Fibroblast of skin of left biceps (primary cell): ENCODE data around the gene DHRSX.
"Not testable (repeated sequence)": the region's sequence is repeated elsewhere in the genome, so short reads cannot be mapped to it uniquely, and the experiment has no call there.

ENCODE experiments used
- DNase-seq, 2 experiments: peaks; one replicate each; pipeline ENCODE4 v3.0.0-alpha.2; 2013; ENCODE audit warnings: low read depth in 2 of 2

Gene DHRSX

GRCh38 chrX:2425286-2426071 is 75.3 kb downstream of the DHRSX start:
- no peak for DNase-seq

GRCh38 chrX:2424317-2424716 is 76.5 kb downstream of the DHRSX start:
- no peak for DNase-seq

- no peak for DNase-seq
Measured at GRCh38 chrX:2423899-2424298, 76.9 kb downstream of the DHRSX start.

GRCh38 chrX:2423282-2423681 is 77.5 kb downstream of the DHRSX start:
- DNase-seq: no peak

- not testable (repeated sequence) for DNase-seq
Measured at GRCh38 chrX:2419418-2419817, 81.4 kb downstream of the DHRSX start.

DNA sequence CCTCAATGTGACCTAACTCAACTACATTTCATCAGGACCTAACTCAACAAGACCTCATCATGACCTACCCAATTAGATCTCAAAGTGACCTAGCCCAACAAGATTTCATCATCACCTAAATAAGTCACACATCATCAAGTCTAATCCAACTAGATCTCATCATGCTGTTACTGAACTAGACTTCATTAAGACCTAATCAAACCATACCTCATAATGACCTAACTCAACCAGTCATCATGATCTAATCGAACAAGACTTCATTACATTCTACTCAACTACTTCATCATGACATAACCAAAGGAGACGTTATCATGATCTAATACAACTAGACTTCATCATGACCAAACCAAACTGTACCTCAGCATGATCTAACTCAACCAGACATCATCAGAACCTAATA is 82.8 kb downstream of the DHRSX start:
- DNase-seq: no peak

- DNase-seq: no peak
Measured at GRCh38 chrX:2416851-2417604, 83.7 kb downstream of the DHRSX start.

DNA sequence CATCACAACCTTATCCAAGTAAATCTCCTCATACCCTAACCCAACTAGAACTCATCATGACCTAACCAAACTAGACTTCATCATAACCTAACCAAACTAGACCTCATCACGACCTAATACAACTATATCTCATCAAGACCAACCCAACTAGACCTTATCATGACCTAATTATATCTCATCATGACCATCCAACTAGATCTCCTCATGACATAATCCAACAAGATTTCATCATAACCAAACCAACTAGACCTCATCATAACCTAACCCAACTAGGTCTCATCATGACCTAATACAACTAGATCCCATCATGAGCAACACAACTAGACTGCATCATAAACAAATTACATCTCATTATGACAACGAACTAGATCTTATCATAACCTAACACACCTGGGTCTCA is 86.4 kb downstream of the DHRSX start:
- no peak for DNase-seq

- DNase-seq: no peak
Measured at GRCh38 chrX:2413969-2414368, 86.8 kb downstream of the DHRSX start.

- DNase-seq: no peak
Measured at GRCh38 chrX:2412131-2412530, 88.6 kb downstream of the DHRSX start.

GRCh38 chrX:2410279-2411020 is 90.3 kb downstream of the DHRSX start:
- no peak for DNase-seq

GRCh38 chrX:2409796-2410195 is 91.0 kb downstream of the DHRSX start:
- no peak for DNase-seq

GRCh38 chrX:2408856-2409255 is 91.9 kb downstream of the DHRSX start:
- DNase-seq: no peak

DNA sequence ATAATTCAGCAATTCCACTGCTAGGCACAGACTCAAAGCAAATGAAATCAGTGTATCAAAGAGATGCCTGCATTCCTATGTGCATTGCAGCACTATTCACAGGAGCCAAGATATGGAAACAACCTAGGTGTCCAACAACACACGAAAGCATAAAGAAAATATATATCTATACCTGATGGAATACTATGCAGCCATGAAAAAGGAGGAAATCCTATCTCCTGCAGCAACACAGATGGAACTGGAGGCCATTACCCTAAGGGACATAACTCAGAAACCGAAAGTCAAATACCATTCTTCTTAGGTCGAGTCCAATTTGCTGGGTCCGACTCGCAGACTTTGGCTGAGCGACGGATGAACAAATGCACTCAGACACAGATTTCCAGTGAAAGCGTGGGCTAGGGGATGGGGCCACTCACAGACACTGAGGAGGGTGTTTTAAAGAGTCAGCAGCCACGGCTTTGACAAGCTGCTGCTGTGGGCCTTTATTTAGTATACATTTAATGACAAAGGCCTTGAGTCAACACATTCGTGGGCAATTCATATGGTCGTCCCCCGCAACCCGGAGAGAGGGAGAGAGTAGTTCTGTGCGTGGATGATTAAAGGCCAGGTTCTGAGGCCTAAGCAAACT is 93.8 kb downstream of the DHRSX start:
- DNase-seq: no peak

- DNase-seq: no peak
Measured at GRCh38 chrX:2404776-2405175, 96.0 kb downstream of the DHRSX start.

DNA sequence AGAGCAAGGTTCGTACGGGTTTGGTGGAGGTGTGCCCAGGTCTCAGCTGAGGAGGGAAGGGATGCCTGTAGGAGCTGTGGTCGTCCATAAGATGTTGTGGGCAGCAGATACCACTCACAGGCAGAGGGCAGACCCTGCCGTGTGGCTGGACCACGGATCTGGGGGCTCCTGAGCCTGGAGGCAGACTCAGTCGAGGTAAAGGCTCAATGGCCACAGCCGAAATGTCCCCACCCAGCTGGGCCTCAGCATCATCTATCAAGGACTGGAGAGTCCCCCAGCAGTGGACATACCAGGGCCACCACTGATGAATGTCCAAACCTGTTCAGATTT is 98.5 kb downstream of the DHRSX start:
- DNase-seq: no peak

DNA sequence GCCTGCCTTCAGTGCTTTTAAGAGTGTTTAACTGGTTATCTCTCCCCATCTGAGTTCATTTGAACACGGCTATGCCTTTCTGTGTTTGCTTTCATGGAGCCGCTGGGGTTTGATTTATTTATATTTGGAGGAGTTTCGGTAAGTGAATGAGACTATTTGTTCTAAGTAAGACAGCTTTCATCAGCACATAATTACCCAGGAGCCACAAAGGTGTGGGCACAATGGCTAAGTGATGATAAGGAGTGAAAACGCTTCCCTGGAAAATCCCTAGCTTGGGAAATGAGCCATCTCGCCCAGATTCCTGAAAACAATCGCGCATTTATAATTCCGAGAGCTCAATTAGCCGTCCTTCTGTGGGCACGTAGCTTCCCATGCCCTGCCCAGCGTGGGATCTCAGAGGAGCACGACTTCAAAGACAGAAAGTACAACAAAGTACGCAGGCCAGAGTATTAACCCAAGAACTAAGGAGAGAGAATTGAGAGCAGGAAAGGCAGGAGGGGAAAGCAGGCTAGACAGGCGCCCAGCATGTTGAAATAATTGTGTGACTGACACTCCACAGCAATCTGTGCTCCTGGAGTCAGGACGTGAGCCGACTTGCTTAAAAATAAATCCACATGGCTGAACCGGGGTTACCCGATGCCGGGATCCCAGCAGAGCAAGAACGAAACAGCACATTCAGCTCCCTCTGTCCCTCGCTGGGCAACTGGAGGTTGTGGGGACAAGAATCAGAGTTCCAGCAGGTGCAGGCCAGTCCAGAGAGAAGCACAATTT is 99.0 kb downstream of the DHRSX start:
- DNase-seq: peak in 1 of 2 experiments; percentile 3

- DNase-seq: peak in 1 of 2 experiments; percentile 6
Measured at GRCh38 chrX:2401201-2401589, 99.6 kb downstream of the DHRSX start.

DNA sequence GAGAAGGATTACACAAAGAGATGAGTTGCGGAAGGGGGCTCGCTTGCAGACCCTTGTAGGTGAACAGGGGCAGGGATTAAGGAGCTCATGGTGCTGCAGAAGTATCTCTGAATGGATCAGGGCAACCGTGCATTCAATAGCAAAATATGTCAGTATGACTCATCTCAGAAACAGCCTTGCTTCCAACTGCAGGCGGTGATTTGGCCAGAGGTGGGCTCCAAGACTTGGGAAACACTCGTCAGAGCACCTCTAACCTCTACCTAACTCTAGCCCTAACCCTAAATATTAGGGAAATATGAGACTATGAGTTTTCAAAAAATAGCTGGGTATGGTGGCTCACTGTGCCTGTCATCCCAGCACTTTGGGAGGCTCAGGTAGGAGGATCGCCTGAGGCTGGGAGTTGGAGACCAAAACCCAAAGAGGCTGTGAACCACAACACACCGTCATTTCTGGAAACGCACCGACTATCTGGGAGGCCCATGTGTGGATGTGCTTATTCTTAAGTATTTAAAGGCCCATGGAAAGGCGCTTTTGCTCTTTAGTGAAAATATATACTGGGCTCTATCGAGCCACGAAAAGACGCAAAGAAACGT is 102.6 kb downstream of the DHRSX start:
- no peak for DNase-seq

DNA sequence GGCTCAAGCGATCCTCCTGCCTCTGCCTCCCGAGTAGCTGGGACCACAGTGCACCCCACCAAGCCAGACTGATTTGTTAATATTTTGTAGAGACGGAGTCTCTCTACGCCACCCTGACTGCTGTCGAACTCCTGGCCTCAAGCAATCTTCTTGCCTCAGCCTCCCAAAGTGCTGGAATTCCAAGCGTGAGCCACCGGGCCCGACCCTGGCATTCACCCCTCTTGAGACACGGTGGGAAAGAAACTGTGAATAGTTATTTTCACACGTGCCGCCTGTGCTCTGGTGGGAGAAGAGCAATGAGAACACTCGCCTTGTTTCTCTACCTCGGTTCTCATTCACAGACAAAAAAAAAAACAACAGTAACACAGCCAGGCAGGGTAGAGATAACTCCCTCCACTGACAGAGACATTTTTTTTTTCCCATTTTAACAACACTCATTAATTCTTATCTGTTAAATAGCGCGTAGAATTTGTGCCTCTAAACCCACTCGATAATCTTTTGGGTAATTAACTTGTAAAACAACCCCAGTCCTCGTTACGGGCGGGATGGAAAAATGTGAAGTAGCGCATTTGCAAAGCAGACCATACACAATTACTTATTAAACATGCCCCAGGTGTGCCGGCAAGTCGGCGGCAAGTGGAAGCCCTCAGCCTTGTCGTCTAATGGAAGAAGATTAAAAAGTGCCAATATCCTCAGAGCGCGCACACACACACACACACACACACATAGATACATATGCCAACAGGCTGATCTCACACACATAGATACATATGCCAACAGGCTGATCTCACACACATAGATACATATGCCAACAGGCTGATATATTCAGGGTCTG is 103.3 kb downstream of the DHRSX start:
- DNase-seq: no peak
